Ectodermal cell (in vitro differentiated cells): ENCODE results near the gene KLHDC3.

Experiments used
- H3K27ac ChIP-seq: 2 replicates; pipeline ENCODE4 v1.7.0; 2013; ENCODE audit warnings: mild to moderate bottlenecking, low read depth, low read length; ENCODE audit not compliant: insufficient read depth, poor library complexity, severe bottlenecking
- H3K27me3 ChIP-seq: 2 replicates; pipeline ENCODE4 v1.7.0; 2013; ENCODE audit warnings: mild to moderate bottlenecking, low read length; ENCODE audit not compliant: insufficient read depth, control insufficient read depth, poor library complexity, severe bottlenecking
- H3K36me3 ChIP-seq: one replicate; pipeline ENCODE4 v1.7.0; 2013; ENCODE audit warnings: low read length; ENCODE audit not compliant: control insufficient read depth, insufficient read depth
- H3K4me1 ChIP-seq: one replicate; pipeline ENCODE4 v1.7.0; 2013; ENCODE audit warnings: low read length; ENCODE audit not compliant: control insufficient read depth, insufficient read depth
- H3K4me3 ChIP-seq: 2 replicates; pipeline ENCODE4 v1.7.0; 2013; ENCODE audit warnings: low read depth, low read length, control low read depth; ENCODE audit not compliant: insufficient read depth
- H3K9me3 ChIP-seq: 2 replicates; pipeline ENCODE4 v1.7.0; 2013; ENCODE audit warnings: mild to moderate bottlenecking, low read length, moderate library complexity; ENCODE audit not compliant: control insufficient read depth
- WGBS, 2 experiments: methylation state at CpG; one replicate each; pipeline ENCODE4 v1.1.7; 2013; ENCODE audit warnings: missing lambda C conversion rate in 2 of 2; 5-methylcytosine and 5-hydroxymethylcytosine counted together

KLHDC3 gene

GRCh38 chr6:43053545-43054205 lies 39.6 kb downstream of the KLHDC3 start, which contains the start of gene CUL7:
Gene CUL7, minus strand, starts transcription at chr6:43053851. Its CDS starts 1,063 bp downstream, at chr6:43052788.
- Histone ChIP-seq H3K36me3 (peaks cover 15% of the 10 kb centered on the region), H3K9me3 (no peaks in the 10 kb centered on the region), H3K27ac (peak within 1 kb of the TSS; percentile 71), H3K27me3 (no peaks in the 10 kb centered on the region), H3K4me3 (peak within 1 kb of the TSS; percentile 82), H3K4me1 (peaks cover 15% of the 10 kb centered on the region)
- 1 to 3% methylated on average over 44 to 45 of the region's 45 CpGs for WGBS, 2 experiments

- Histone ChIP-seq H3K36me3 (peaks cover 12% of the 10 kb centered on the region), H3K4me1 (peaks cover 15% of the 10 kb centered on the region)
- 84 to 85% methylated on average over 17 of the region's 17 CpGs for WGBS, 2 experiments
Measured at GRCh38 chr6:43054206-43054943, 40.3 kb downstream of the KLHDC3 start.

DNA sequence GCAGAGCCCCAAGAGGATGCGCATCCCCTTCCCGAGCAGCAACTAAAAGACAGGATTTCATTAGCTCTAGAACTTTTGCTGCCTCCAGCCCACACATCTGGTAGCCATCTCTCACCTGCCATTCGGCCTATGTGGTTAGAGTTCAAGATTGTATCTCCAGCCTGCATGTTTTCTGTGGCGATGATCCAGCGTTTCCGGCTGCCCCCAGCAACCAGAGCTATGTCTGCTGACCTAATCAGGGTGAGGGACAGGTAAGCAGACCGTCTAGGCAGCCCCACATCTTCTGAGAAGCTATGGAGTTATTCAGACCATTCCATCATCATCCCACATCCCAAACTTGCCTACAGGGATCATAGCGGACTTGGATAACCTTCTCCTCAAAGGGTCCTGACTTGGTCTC lies 41.9 kb downstream of the KLHDC3 start:
- Histone ChIP-seq H3K4me3 (no peak overlapping the region), H3K9me3 (no peaks in the 10 kb centered on the region), H3K4me1 (peaks cover 19% of the 10 kb centered on the region), H3K36me3 (no peaks in the 10 kb centered on the region), H3K27me3 (no peaks in the 10 kb centered on the region), H3K27ac (no peak overlapping the region)
- 92 to 95% methylated on average over 8 of the region's 8 CpGs for WGBS, 2 experiments

More at GRCh38 chr6:43054206-43054943, 40.3 kb downstream of the KLHDC3 start:
- H3K9me3 ChIP-seq = no peaks in the 10 kb centered on the region
- no peak overlapping the region for H3K27ac ChIP-seq
- H3K4me3 ChIP-seq = no peak overlapping the region
- no peaks in the 10 kb centered on the region for H3K27me3 ChIP-seq

DNA sequence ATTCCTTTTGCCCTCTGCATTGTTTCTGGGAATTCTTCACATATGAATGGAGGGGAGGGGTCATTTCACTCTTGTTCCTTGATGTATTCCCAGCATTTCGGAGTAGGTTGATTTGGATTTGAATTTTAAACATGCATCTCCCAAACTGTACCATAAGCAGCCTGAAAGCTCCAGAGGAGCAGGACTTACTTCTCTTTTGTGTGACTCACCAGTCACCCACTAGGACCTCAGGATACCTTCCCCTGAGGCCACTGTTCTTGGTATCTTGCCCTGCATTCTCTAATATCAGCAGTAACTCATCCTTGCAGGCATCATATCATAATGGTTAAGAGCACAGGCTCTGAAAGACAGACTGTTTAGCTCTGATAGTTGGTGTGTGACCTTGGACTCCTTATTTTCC lies 44.5 kb downstream of the KLHDC3 start:
- Histone ChIP-seq H3K27me3 (no peaks in the 10 kb centered on the region), H3K9me3 (no peaks in the 10 kb centered on the region), H3K36me3 (no peaks in the 10 kb centered on the region), H3K4me3 (peak overlapping the region; percentile 98), H3K27ac (no peak overlapping the region), H3K4me1 (peaks cover 10% of the 10 kb centered on the region)
- WGBS, 2 experiments = 77 to 89% methylated on average over 1 of the region's 1 CpG

GRCh38 chr6:43059168-43060033 lies 45.4 kb downstream of the KLHDC3 start, which contains the start of the genes KLC4 and MRPL2:
Gene KLC4, plus strand, starts transcription at chr6:43059631. Its CDS starts 1,705 bp downstream, at chr6:43061336.
Gene MRPL2, minus strand, starts transcription at chr6:43059434. Its CDS starts 53 bp downstream, at chr6:43059381.
- no peaks in the 10 kb centered on the region for H3K27me3 ChIP-seq
- H3K4me1 ChIP-seq = peaks cover 10% of the 10 kb centered on the region
- WGBS, 2 experiments = 0% methylated on average over 64 of the region's 64 CpGs
- H3K36me3 ChIP-seq = no peaks in the 10 kb centered on the region
- peak within 1 kb of the TSS; percentile 18 for H3K27ac ChIP-seq
- H3K4me3 ChIP-seq = peak within 1 kb of the TSS; percentile 98
- no peaks in the 10 kb centered on the region for H3K9me3 ChIP-seq

- no peaks in the 10 kb centered on the region for H3K9me3 ChIP-seq
- peak overlapping the region; percentile 16 for H3K27ac ChIP-seq
- H3K4me1 ChIP-seq = peaks cover 10% of the 10 kb centered on the region
- WGBS, 2 experiments = 14 to 16% methylated on average over 15 of the region's 15 CpGs
- H3K27me3 ChIP-seq = no peaks in the 10 kb centered on the region
- H3K4me3 ChIP-seq = peak overlapping the region; percentile 98
- H3K36me3 ChIP-seq = no peaks in the 10 kb centered on the region
Measured at GRCh38 chr6:43060034-43060754, 46.1 kb downstream of the KLHDC3 start.

GRCh38 chr6:43060755-43061633 lies 46.9 kb downstream of the KLHDC3 start:
- Histone ChIP-seq H3K27me3 (no peaks in the 10 kb centered on the region), H3K27ac (no peak overlapping the region), H3K4me3 (no peak overlapping the region), H3K4me1 (peaks cover 10% of the 10 kb centered on the region), H3K36me3 (no peaks in the 10 kb centered on the region), H3K9me3 (no peaks in the 10 kb centered on the region)
- WGBS, 2 experiments = 92% methylated on average over 12 of the region's 12 CpGs

GRCh38 chr6:43061861-43062260 lies 47.8 kb downstream of the KLHDC3 start:
- Histone ChIP-seq H3K36me3 (no peaks in the 10 kb centered on the region), H3K4me3 (no peak overlapping the region), H3K27me3 (no peaks in the 10 kb centered on the region), H3K27ac (no peak overlapping the region), H3K4me1 (peaks cover 10% of the 10 kb centered on the region), H3K9me3 (no peaks in the 10 kb centered on the region)
- WGBS, 2 experiments = 82 to 85% methylated on average over 2 of the region's 2 CpGs

DNA sequence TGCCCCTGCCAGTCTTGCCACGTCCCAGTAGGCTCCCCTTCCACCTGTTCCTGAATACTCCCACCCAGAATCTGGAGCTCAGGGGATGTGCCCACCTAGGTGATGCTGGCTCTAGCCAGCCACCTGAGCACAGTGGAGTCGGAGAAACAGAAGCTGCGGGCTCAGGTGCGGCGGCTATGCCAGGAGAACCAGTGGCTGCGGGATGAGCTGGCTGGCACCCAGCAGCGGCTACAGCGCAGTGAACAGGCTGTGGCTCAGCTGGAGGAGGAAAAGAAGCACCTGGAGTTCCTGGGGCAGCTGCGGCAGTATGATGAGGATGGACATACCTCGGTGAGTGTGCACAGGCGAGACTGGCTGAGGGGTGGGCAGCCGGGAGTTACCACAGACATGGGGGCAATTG lies 48.8 kb downstream of the KLHDC3 start:
- Histone ChIP-seq H3K4me3 (no peak overlapping the region), H3K36me3 (no peaks in the 10 kb centered on the region), H3K27ac (no peak overlapping the region), H3K4me1 (peaks cover 10% of the 10 kb centered on the region), H3K9me3 (no peaks in the 10 kb centered on the region), H3K27me3 (no peaks in the 10 kb centered on the region)
- 96% methylated on average over 12 of the region's 12 CpGs for WGBS, 2 experiments
